OCI-LY7 (cell line): ENCODE measurements around the gene C16orf78. TPM values are rescaled to one million over a fixed set of nuclear protein-coding genes. Genes with fewer than 3 reads are reported as not detected.

Experiments used
- BruUV-seq: library from RNA; stranded (reverse); fragments of 400-500 nt; replicated peaks from 2 replicates; lab custom pipeline; 2021; lab: Mats Ljungman, UMichigan
- CTCF ChIA-PET: fragments of 300-600 bp; sonication (Branson Sonifier 250); formaldehyde crosslinking; loops from one replicate; lab custom pipeline; 2022; ENCODE audit warnings: antibody characterized with exemption; ENCODE audit not compliant: unreplicated experiment; lab: Charles Lee
- POLR2A ChIA-PET: fragments of 300-600 bp; sonication (Branson Sonifier 250); formaldehyde crosslinking; loops from one replicate; lab custom pipeline; 2022; ENCODE audit warnings: antibody characterized with exemption; lab: Charles Lee
- DNase-seq: peaks from one replicate; pipeline ENCODE4 v3.0.0-alpha.2; 2015; ENCODE audit warnings: low spot score
- H2AFZ ChIP-seq: fragments of 200-600 bp; sonication (generic), shearing (Covaris generic); 2 replicates; pipeline ENCODE4 v1.6.1; 2014; ENCODE audit warnings: mild to moderate bottlenecking, antibody characterized with exemption, low read length, moderate library complexity
- H3K27ac ChIP-seq: fragments of 200-600 bp; sonication (generic); 2 replicates; pipeline ENCODE4 v1.5.1; 2014; ENCODE audit warnings: mixed run types, low read depth, mild to moderate bottlenecking, moderate library complexity, low read length, inconsistent platforms; ENCODE audit not compliant: poor library complexity, severe bottlenecking
- H3K36me3 ChIP-seq: fragments of 200-600 bp; sonication (generic); 2 replicates; pipeline ENCODE4 v1.6.1; 2014; ENCODE audit warnings: mild to moderate bottlenecking, antibody characterized with exemption, low read length, moderate library complexity, mixed read lengths; ENCODE audit not compliant: insufficient read depth
- H3K4me1 ChIP-seq: fragments of 200-600 bp; sonication (generic); 2 replicates; pipeline ENCODE4 v1.5.1; 2014; ENCODE audit warnings: mild to moderate bottlenecking, low read length; ENCODE audit not compliant: insufficient read depth, poor library complexity, severe bottlenecking
- H3K4me2 ChIP-seq: fragments of 200-600 bp; sonication (generic); 2 replicates; pipeline ENCODE4 v1.6.1; 2014; ENCODE audit warnings: mild to moderate bottlenecking, low read length
- H3K4me3 ChIP-seq: fragments of 200-600 bp; sonication (generic); 2 replicates; pipeline ENCODE4 v1.5.1; 2014; ENCODE audit warnings: mild to moderate bottlenecking, low read depth, low read length; ENCODE audit not compliant: poor library complexity, severe bottlenecking
- H3K79me2 ChIP-seq: fragments of 200-600 bp; sonication (generic); 2 replicates; pipeline ENCODE4 v1.6.1; 2016; ENCODE audit warnings: low read depth, mild to moderate bottlenecking, low read length, moderate library complexity, mixed read lengths; ENCODE audit not compliant: insufficient read depth
- H3K9me2 ChIP-seq: fragments of 200-600 bp; sonication (generic); 2 replicates; pipeline ENCODE4 v1.6.1; 2016; ENCODE audit warnings: mild to moderate bottlenecking, low read length, mixed read lengths; ENCODE audit not compliant: insufficient read depth
- H3K9me3 ChIP-seq: fragments of 200-600 bp; sonication (generic); 2 replicates; pipeline ENCODE4 v1.6.1; 2014; ENCODE audit warnings: mild to moderate bottlenecking, mixed run types, low read length, mixed read lengths
- H4K20me1 ChIP-seq: fragments of 200-600 bp; sonication (generic); 2 replicates; pipeline ENCODE4 v1.6.1; 2014; ENCODE audit warnings: mild to moderate bottlenecking, antibody characterized with exemption, low read length, moderate library complexity, mixed read lengths; ENCODE audit not compliant: insufficient read depth
- CTCF ChIP-seq: fragments of 200-600 bp; sonication (generic); conservative IDR thresholded peaks from 2 replicates; pipeline ENCODE4 v1.5.1; 2014; ENCODE audit warnings: mild to moderate bottlenecking, antibody characterized with exemption, low read length, moderate library complexity, mixed read lengths
- EZH2phosphoT487 ChIP-seq: fragments of 200-600 bp; sonication (generic); IDR thresholded peaks from 2 replicates; pipeline ENCODE4 v1.6.1; 2018; ENCODE audit warnings: low read depth, borderline replicate concordance, mild to moderate bottlenecking, mixed run types, antibody characterized with exemption, low read length, moderate library complexity, mixed read lengths
- intact Hi-C: fragments of 100-400 bp; cut with micrococcal nuclease; formaldehyde crosslinking; loops from one replicate; pipeline ENCODE4 v1.10.0; 2022; ENCODE audit not compliant: unreplicated experiment
- total RNA-seq, 2 experiments: library from RNA; depleted of rRNA in 1 of 2; stranded (reverse); fragments of >200 nt in 1 of 2; shearing (Covaris generic) in 1 of 2; gene quantifications; 2 replicates each; pipeline ENCODE4 v1.2.3, GENCODE V29; 2014 to 2022

C16orf78 gene
- total RNA-seq, 2 experiments from 2014 or later: not detected

GRCh38 chr16:49414671-49415070 is 41.1 kb downstream of the C16orf78 start:
- Histone ChIP-seq H3K4me2 (no peak overlapping the region), H3K4me3 (no peak overlapping the region), H3K4me1 (no peaks in the 10 kb centered on the region), H3K36me3 (no peaks in the 10 kb centered on the region), H3K27ac (no peak overlapping the region), H3K9me3 (no peaks in the 10 kb centered on the region), H4K20me1 (no peaks in the 10 kb centered on the region), H3K79me2 (no peaks in the 10 kb centered on the region), H2AFZ (no peak overlapping the region), H3K9me2 (no peaks in the 10 kb centered on the region)
- intact Hi-C loops: no loop called here
- TF ChIP-seq EZH2phosphoT487 (no peak), CTCF (no peak)
- ChIA-PET CTCF (no interaction called here), POLR2A (interaction anchor here (0.7 kb wide), 1 partner anchor 619 kb away, joined by 3 read pairs; no protein-coding TSS in a partner anchor)
- no TSS peak for BruUV-seq
- DNase-seq: no peak

- no peak overlapping the region for H3K4me2 ChIP-seq
Observed at GRCh38 chr16:49415083-49415482, 41.5 kb downstream of the C16orf78 start.

More at GRCh38 chr16:49415083-49415482, 41.5 kb downstream of the C16orf78 start:
- no peak for DNase-seq
- ChIA-PET CTCF (no interaction called here), POLR2A (interaction anchor here (0.7 kb wide), 1 partner anchor 619 kb away, joined by 3 read pairs; no protein-coding TSS in a partner anchor)
- no peaks in the 10 kb centered on the region for H3K79me2 ChIP-seq
- H3K9me3 ChIP-seq: no peaks in the 10 kb centered on the region
- no peak overlapping the region for H3K27ac ChIP-seq
- no peaks in the 10 kb centered on the region for H3K9me2 ChIP-seq
- no peak overlapping the region for H3K4me3 ChIP-seq
- TF ChIP-seq EZH2phosphoT487: no peak
- TF ChIP-seq CTCF: no peak
- intact Hi-C loops: no loop called here
- no peaks in the 10 kb centered on the region for H3K36me3 ChIP-seq
- no peak overlapping the region for H2AFZ ChIP-seq
- no TSS peak for BruUV-seq
- H3K4me1 ChIP-seq: no peaks in the 10 kb centered on the region
- no peaks in the 10 kb centered on the region for H4K20me1 ChIP-seq
